Stimulated activated CD8-positive, alpha-beta memory T cell treated with anti-CD3 and anti-CD28 coated beads, Interleukin-7, amount 100 ng/mL, for 48 hours (primary cell): ENCODE data around the gene MAEA.
A peak's percentile ranks its signal among the peaks of the same experiment; 100 is the strongest.
"Not testable (repeated sequence)": the region's sequence is repeated elsewhere in the genome, so short reads cannot be mapped to it uniquely, and the experiment has no call there.

Source experiments
- DNase-seq, 2 donors: peaks; one replicate each; pipeline ENCODE4 v3.0.0-alpha.2; 2020; ENCODE audit warnings: low read depth in 1 of 2; ENCODE audit errors: extremely low read depth in 1 of 2

Gene MAEA

DNA sequence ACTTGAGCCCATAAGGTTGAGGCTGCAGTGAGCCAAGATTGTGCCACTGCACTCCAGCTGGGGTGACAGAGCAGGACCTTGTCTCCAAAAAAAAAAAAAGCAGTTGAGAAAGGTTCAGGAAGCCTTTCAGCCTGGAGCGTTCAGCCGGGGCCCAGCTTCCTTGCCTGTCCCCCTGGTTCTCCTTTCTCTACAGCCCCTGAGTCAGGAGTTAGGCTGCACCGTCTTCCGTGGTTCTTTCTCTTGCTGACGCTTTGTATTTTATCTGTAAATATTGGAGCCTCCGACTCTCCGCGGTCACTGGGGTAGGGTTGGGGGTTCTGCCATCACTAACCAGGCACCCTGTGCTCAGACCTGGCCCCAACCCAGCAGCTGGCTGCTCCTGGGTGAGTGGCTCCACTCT is 43.6 kb downstream of the MAEA start:
- DNase-seq, result no peak

GRCh38 chr4:1333851-1334578 is 44.3 kb downstream of the MAEA start:
- not testable (repeated sequence) for DNase-seq

DNA sequence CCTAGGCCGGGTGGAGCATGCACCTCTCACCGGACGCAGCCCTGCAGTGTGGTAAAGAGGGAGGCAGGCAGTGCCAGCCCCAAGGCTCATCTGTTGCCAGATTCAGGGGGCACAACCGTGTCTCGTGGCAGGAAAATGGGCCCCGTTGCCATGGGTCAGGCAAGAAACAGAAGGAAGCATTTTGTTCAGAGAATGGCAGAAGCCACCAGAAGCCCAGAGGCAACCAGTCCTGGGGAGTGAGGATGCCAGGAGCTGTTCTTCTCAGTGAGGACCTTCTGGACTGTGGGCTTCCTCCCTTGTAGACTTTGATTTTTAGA is 44.8 kb downstream of the MAEA start:
- DNase-seq, result no peak

GRCh38 chr4:1335193-1335883 is 45.6 kb downstream of the MAEA start:
- DNase-seq, result not testable (repeated sequence)

GRCh38 chr4:1336088-1336491 is 46.4 kb downstream of the MAEA start:
- no peak for DNase-seq

DNA sequence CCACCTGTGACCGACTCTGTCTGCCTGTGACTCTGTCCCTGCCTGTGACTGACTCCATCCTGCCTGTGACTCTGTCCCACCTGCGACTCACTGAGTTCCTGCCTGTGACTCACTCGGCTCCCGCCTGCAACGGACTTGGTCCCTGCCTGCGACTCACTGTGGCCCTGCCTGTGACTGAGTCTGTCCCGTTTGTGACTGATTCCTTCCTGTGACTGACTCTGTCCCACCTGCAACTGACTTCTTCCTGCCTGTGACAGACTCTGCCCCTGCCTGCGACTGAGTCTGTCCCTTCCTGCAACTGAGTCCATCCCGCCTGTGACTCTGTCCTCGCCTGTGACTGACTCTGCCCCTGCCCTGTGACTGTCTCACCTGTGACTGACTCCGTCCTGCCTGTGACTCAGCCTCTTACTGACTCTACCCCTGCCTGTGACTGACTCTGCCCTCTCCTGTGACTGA is 47.7 kb downstream of the MAEA start:
- DNase-seq, result peak; percentile 49 to 88

DNA sequence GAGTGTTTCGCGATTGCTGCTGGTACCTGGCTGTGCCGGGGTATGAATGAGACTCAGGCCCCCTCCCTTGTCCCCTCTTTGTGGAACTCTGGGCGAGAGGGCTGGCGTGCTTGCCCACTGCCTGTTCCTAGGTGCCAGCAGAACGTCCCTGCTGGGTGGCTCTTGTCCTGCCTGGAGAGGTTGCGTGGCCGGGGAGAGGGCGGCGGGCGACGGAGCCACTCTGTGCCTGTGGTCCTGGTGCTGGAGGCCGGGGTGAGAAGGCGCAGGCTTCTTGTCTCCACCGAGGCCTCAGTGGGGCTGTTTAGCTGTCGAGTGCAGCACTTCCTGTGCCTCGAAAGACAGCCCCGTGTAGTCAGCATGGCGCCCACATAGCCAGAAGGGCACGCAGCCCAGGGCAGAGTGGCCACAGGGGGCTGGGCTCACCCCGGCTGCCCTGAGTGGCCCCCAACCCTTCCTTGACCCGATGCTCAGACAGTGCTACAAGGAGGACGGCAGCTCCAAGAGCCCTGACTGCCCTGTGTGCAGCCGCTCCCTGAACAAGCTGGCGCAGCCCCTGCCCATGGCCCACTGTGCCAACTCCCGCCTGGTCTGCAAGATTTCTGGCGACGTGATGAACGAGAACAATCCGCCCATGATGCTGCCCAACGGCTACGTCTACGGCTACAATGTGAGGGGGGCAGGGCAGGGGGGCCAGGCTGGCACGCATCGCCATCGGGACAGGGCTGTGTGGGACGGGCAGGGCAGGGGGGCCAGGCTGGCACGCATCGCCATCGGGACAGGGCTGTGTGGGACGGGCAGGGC is 48.5 kb downstream of the MAEA start:
- no peak for DNase-seq

DNA sequence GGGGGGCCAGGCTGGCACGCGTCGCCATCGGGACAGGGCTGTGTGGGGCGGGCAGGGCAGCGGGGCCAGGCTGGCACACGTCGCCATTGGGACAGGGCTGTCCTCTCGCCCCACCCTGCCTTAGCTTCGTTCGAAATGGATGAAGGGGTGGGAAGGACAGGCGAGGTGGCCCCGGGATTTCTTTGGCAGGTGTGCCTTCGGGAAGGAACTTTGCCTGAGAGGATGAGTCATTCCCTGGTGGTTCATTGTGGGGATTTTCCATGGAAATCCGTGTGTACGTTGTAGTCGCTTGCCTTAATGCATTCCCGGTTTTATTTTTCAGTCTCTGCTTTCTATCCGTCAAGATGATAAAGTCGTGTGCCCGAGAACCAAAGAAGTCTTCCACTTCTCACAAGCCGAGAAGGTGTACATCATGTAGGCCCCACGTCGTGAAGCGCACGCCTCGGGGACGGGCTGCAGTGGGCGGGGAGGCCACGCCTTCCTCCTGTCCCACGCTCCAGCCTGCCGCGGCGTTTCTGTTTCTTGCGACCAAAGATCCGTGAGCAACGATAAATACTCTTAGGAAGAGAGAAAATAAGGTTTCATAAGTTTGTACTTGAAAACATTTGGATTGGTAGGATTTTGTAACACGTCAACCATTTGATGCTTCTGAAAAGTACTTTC is 49.2 kb downstream of the MAEA start:
- DNase-seq, result no peak

- DNase-seq, result no peak
Observed at GRCh38 chr4:1339489-1339888, 49.8 kb downstream of the MAEA start.

- DNase-seq, result no peak
Observed at GRCh38 chr4:1340181-1340747, 50.6 kb downstream of the MAEA start.

GRCh38 chr4:1340861-1341260 is 51.2 kb downstream of the MAEA start:
- no peak for DNase-seq

DNA sequence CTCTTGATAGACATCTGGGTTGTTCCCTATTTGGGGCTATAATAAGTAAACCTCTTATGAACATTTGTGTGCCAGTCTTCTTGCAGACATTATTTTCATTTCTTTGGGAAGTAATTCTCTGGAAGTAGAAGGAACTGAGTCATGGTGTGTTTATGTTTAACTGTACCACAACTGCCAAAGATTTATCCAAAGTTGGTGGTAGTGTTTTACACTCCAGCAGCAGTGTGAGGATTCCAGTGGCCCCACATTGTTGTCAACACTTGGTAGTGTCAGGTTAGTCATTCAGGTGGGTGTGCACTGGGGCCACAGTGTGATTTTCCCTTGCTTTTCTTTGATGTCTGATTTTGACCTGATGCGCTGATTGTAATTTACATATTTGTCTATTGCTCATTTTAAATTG is 52.3 kb downstream of the MAEA start:
- DNase-seq, result no peak

DNA sequence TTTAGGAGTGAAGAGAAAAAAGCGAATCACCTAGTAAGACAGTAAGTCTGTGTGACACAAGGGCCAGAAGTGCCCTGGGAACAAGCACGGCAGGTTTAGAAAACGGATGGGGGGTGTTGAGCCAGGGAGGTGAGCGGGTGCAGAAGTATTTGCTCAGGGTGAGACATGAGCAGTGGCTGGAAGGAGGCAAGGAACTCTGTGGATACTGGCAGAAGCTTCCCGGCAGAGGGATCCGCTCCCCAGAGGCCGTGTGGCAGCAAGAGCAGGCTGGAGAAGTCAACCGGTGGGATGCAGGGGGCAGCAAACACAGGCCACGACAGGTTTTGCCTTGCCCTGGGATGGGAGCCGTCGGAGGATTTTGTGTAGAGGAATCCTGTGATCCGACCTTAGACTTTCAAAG is 55.0 kb downstream of the MAEA start:
- no peak for DNase-seq

DNA sequence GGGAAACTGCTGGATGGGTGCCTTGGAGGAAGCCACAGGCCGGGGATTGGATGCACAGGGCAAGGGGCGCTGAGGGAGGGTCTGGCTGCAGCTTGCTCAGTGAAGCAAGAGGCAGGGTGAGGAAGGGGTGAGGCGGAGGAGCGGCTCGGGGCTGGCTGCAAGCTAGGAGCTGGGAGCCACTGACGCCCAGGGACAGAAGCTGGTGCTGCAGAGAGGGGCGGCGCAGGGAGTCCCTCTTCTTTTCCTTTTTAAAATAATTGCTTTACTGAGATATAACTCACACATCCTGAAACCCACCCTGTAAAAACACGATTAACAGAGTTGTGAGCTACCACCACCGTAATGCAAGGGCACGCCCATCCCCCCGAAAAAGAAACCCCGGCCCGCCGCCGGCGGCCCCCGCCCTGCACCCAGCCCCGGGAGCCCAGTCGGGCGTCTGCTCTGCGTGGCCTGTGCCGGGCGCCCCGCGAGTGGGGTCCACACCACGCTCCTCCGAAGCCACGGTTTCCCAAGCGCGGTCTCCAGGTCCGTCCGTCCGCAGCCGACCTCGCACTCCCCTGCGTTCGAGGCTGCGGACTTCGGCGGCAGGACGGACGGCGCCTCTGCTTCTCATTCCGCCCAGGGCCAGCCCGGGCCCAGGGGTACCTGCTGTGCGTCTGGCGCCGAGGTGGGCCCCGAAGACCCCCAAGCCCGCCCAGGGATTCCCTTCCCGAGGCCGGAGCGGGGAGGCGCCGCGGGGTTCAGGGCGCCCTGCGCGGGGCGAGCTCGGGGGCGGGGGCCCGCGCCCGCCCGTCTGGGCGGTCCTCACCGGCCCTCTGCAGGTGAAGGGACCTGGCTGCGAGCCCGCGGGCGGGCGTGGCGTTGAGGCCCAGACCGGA is 56.5 kb downstream of the MAEA start:
- no peak for DNase-seq

DNA sequence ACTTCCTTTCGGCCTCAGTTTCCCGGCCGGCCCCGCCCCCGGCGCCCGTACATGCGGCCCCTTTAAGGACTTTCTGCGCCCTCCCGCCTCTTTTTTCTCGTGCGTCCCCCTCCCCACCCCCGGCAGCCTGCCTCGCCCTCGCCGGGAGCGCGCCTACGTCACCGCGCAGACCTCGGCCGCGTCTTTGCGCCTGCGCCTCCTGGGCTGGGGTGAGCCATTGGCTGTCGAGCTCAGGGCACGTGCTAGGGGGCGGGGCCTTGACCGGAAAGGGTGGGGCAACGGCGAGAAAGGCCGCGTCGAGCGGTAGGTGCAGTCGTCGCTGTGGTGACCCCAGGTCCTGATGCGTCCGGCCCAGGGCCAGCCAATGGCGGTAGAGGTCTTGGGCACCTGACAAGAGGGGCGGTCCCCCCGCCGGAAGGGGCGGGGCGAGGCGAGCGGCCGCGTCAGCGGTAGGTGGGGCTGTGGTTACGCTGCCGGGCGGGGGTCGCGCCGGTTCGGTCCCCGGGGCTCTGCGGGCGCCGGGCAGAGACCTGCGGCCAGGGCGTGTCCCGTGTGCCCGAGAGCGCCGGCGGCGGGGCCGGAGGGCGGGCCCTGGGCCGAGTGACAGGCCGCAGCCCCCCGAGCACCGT is 57.2 kb downstream of the MAEA start, which contains the start of gene UVSSA:
UVSSA (plus strand) TSS at position 428 of the 629 bp plus-strand sequence. CDS start 884 bp downstream, outside the sequence.
- peak; percentile 100 for DNase-seq

- DNase-seq, result peak in 1 of 2 donors; percentile 32
Observed at GRCh38 chr4:1347410-1347864, 57.7 kb downstream of the MAEA start.

DNA sequence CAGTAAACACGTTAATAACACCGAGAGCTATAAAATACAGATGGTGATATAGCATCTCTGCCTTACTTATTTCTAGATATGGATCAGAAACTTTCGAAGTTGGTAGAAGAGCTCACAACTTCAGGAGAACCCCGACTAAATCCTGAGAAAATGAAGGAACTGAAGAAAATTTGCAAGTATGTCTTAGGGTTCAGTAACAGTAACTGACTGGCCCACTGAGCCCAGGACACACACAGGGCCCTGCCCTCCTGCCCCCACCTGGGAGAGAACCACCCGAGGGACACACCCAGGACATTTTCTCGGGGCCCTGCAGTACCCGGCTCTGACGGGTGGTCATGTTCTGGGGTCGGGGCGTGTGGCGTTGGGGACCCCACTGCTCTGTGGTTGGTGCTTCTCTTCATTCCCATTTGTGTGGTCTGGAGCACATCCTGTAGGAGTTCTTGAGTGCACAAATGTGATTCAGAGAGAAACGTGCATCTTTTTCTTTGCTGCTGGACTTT is 58.4 kb downstream of the MAEA start:
- no peak for DNase-seq

GRCh38 chr4:1348746-1349145 is 59.1 kb downstream of the MAEA start:
- DNase-seq, result no peak
